GM12878 (cell line): ENCODE data around the gene MSL2. TPM values are rescaled to one million over a fixed set of nuclear protein-coding genes. Genes with fewer than 3 reads are reported as not detected.

Experiments
- ATAC-seq: fragments of 200-7000 bp; cut with Tn5 transposase; 3 replicates; pipeline ENCODE4 v1.9.1; 2020; ENCODE audit warnings: mild to moderate bottlenecking, moderate library complexity
- BruUV-seq: library from RNA; stranded (reverse); fragments of 400-500 nt; replicated peaks from 2 replicates; lab custom pipeline; 2021; lab: Mats Ljungman, UMichigan
- CTCF ChIA-PET: fragments of 300-600 bp; sonication (Branson Sonifier 250); formaldehyde crosslinking; extraction: SDS; loops from one replicate; lab custom pipeline; 2021; ENCODE audit warnings: inconsistent platforms; lab: Yijun Ruan, JAX
- POLR2A ChIA-PET: fragments of 350-600 bp; formaldehyde crosslinking; extraction: SDS; loops from one replicate; lab custom pipeline; 2021; ENCODE audit warnings: inconsistent platforms; lab: Charles Lee
- RAD21 ChIA-PET: fragments of 300-600 bp; sonication (Branson Sonifier 250); formaldehyde crosslinking; loops from one replicate; lab custom pipeline; 2023; ENCODE audit warnings: antibody characterized with exemption; ENCODE audit not compliant: unreplicated experiment; lab: Charles Lee
- SMC1A ChIA-PET: fragments of 300-600 bp; sonication (Branson Sonifier 250); formaldehyde crosslinking; loops from one replicate; lab custom pipeline; 2023; ENCODE audit not compliant: unreplicated experiment, uncharacterized antibody; lab: Charles Lee
- DNase-seq: peaks from one replicate; pipeline ENCODE4 v3.0.0-alpha.2; 2011; ENCODE audit warnings: low read depth, low spot score
- FAIRE-seq: peaks from 3 replicates; lab custom pipeline; 2011; peaks lifted over from hg19 to GRCh38; lab: Jason Lieb, UNC
- H2AFZ ChIP-seq: 2 replicates; pipeline ENCODE4 v1.6.0; 2011; ENCODE audit warnings: low read depth, low read length, control low read depth; ENCODE audit not compliant: control insufficient read depth
- H3K27ac ChIP-seq: 2 replicates; pipeline ENCODE4 v1.5.1; 2011; ENCODE audit warnings: control low read depth; ENCODE audit not compliant: control insufficient read depth, insufficient read depth
- H3K27me3 ChIP-seq, 2 experiments: replicated peaks in 1 of 2; 2 replicates each; pipeline versions ENCODE4 v1.6.0 to v1.6.1; 2011; ENCODE audit warnings: low read length in 1 of 2; ENCODE audit not compliant: control insufficient read depth in 2 of 2, insufficient read depth in 2 of 2
- H3K36me3 ChIP-seq, 2 experiments: 2 replicates each; pipeline ENCODE4 v1.5.1; 2011; ENCODE audit warnings: low read length in 1 of 2; ENCODE audit not compliant: control insufficient read depth in 2 of 2, insufficient read depth in 2 of 2
- H3K4me1 ChIP-seq: 2 replicates; pipeline ENCODE4 v1.6.1; 2011; ENCODE audit warnings: mild to moderate bottlenecking, low read length, moderate library complexity, mixed read lengths; ENCODE audit not compliant: control insufficient read depth, insufficient read depth
- H3K4me2 ChIP-seq: 2 replicates; pipeline ENCODE4 v1.6.0; 2011; ENCODE audit warnings: control low read depth; ENCODE audit not compliant: control insufficient read depth, insufficient read depth
- H3K4me3 ChIP-seq: fragments of 200-600 bp; sonication (generic); 2 replicates; pipeline ENCODE4 v1.5.1; 2016
- H3K79me2 ChIP-seq: 2 replicates; pipeline ENCODE4 v1.6.0; 2011; ENCODE audit warnings: low read length; ENCODE audit not compliant: control insufficient read depth, insufficient read depth
- H3K9ac ChIP-seq: 2 replicates; pipeline ENCODE4 v1.8.0; 2011; ENCODE audit warnings: low read length, control low read depth, mixed read lengths; ENCODE audit not compliant: control insufficient read depth, insufficient read depth
- H3K9me3 ChIP-seq: replicated peaks from 3 replicates; pipeline ENCODE4 v1.5.1; 2011; ENCODE audit warnings: mild to moderate bottlenecking, low read length; ENCODE audit not compliant: control insufficient read depth, insufficient read depth
- H4K20me1 ChIP-seq: 2 replicates; pipeline ENCODE4 v1.6.0; 2011; ENCODE audit not compliant: control insufficient read depth, insufficient read depth
- CBFB ChIP-seq: IDR thresholded peaks from 2 replicates; pipeline ENCODE4 v1.6.1; 2016; ENCODE audit warnings: antibody characterized with exemption, low read depth
- CREB1 ChIP-seq: IDR thresholded peaks from 2 replicates; pipeline ENCODE4 v1.6.1; 2012; ENCODE audit warnings: low read depth, mild to moderate bottlenecking, inconsistent platforms
- ELK1 ChIP-seq: IDR thresholded peaks from 2 replicates; pipeline ENCODE4 v1.6.1; 2012; ENCODE audit warnings: low read depth, low read length, improper control_type of control experiment
- EP300 ChIP-seq, 2 experiments: fragments of 150-350 bp in 1 of 2; IDR thresholded peaks; 2 replicates each; pipeline ENCODE4 v1.6.1; 2011 to 2012; ENCODE audit warnings: low read depth in 2 of 2, low read length in 2 of 2, borderline replicate concordance in 1 of 2, improper control_type of control experiment in 1 of 2, inconsistent platforms in 1 of 2; ENCODE audit not compliant: control insufficient read depth in 1 of 2
- NRF1 ChIP-seq: conservative IDR thresholded peaks from 2 replicates; pipeline ENCODE4 v1.6.1; 2011; ENCODE audit warnings: mild to moderate bottlenecking, low read depth, low read length, improper control_type of control experiment
- RAD21 ChIP-seq: IDR thresholded peaks from 2 replicates; pipeline ENCODE4 v1.6.1; 2011; ENCODE audit warnings: mild to moderate bottlenecking, low read depth, low read length, moderate library complexity; ENCODE audit not compliant: insufficient read depth
- REST ChIP-seq: IDR thresholded peaks from 2 replicates; pipeline ENCODE4 v1.6.1; 2012; ENCODE audit warnings: mild to moderate bottlenecking, low read depth, low read length
- WRNIP1 ChIP-seq: IDR thresholded peaks from 2 replicates; pipeline ENCODE4 v1.6.1; 2011; ENCODE audit warnings: low read depth, low read length, improper control_type of control experiment, borderline replicate concordance
- ZBTB40 ChIP-seq: fragments of 450-650 bp; IDR thresholded peaks from 2 replicates; pipeline ENCODE4 v1.6.1; 2016; ENCODE audit warnings: mild to moderate bottlenecking, moderate library complexity, borderline replicate concordance
- WGBS: methylation state at CpG from one replicate; pipeline ENCODE4 v1.1.6; 2016; ENCODE audit warnings: low lambda C conversion rate; ENCODE audit not compliant: insufficient replicate concordance, insufficient coverage; ENCODE audit errors: missing lambda C conversion rate; 5-methylcytosine and 5-hydroxymethylcytosine counted together
- in situ Hi-C: fragments of 300-500 bp; cut with MboI; formaldehyde crosslinking; loops from 9 replicates; pipeline ENCODE4 v1.14.3; 2018; ENCODE audit warnings: mixed read lengths
- intact Hi-C: fragments of 100-400 bp; cut with micrococcal nuclease; formaldehyde crosslinking; loops from one replicate; pipeline ENCODE4 v1.14.2; 2022; ENCODE audit not compliant: unreplicated experiment
- polyA plus RNA-seq, 11 experiments: library from polyadenylated mRNA; depleted of rRNA in 4 of 11; unstranded in 6 of 11; stranded (reverse) in 5 of 11; fragments of >200 nt; fragmentation: Nextera tagmentation in 4 of 11; fragmentation: Illumina TruSeq in 1 of 11; extraction: Ambion mirVana in 4 of 11; extraction: Trizol in 1 of 11; gene quantifications; 1 replicate in 1 of 11; 2 replicates in 10 of 11; pipeline versions ENCODE4 v1.2.1 to v1.2.3, GENCODE V29; 2011 to 2016; ENCODE audit warnings: inconsistent platforms in 2 of 11, missing spikeins in 2 of 11, low read depth in 1 of 11
- total RNA-seq, 4 experiments: library from RNA; depleted of rRNA in 3 of 4; stranded (reverse); fragments of >200 nt in 3 of 4; fragmentation: Illumina TruSeq in 1 of 4; extraction: Trizol in 1 of 4; gene quantifications; 2 replicates each; pipeline versions ENCODE4 v1.2.1 to v1.2.3, GENCODE V29; 2013 to 2021

MSL2 gene
- total and polyA plus RNA-seq, 10 of the 15 experiments (the other 5 are each of a cell fraction or from before 2014, with no cell fraction given), result 3.5 to 31.7 (median 10.5) TPM

GRCh38 chr3:136237103-136237502 lies 41.0 kb upstream of the MSL2 start (continued):
- TF ChIP-seq ZBTB40, result no peak
- TF ChIP-seq RAD21, result no peak
- no peak for TF ChIP-seq EP300 (IDR thresholded peaks at IDR 0.05; ENCODE audit: borderline replicate concordance in 1 of 2, control insufficient read depth in 1 of 2, low read depth in 2 of 2, low read length in 2 of 2)
- TF ChIP-seq, all 136 proteins: peak for 0

GRCh38 chr3:136236109-136236508 lies 40.0 kb upstream of the MSL2 start:
- SMC1A ChIA-PET, result no interaction called here
- H3K36me3 ChIP-seq, result no peaks in the 10 kb centered on the region
- BruUV-seq, result no TSS peak
- H3K4me2 ChIP-seq, result no peak overlapping the region
- H3K27ac ChIP-seq, result no peak overlapping the region
- no peaks in the 10 kb centered on the region for H3K9me3 ChIP-seq
- CTCF ChIA-PET, result no interaction called here
- FAIRE-seq, result no peak
- no peak overlapping the region for H3K9ac ChIP-seq
- H3K4me3 ChIP-seq, result no peak overlapping the region
- intact Hi-C loops, result no loop called here
- DNase-seq, result no peak
- no peaks in the 10 kb centered on the region for H3K79me2 ChIP-seq
- H4K20me1 ChIP-seq, result no peaks in the 10 kb centered on the region
- H3K27me3 ChIP-seq, result peaks cover 0 to 2% of the 10 kb centered on the region in 2 experiments; a peak in 2 of 4 replicates
- H2AFZ ChIP-seq, result no peak overlapping the region
- no peak for ATAC-seq
- RAD21 ChIA-PET, result no interaction called here
- 38% methylated on average over 2 of the region's 2 CpGs for WGBS
- no peaks in the 10 kb centered on the region for H3K4me1 ChIP-seq
- in situ Hi-C loops, result no loop called here
- POLR2A ChIA-PET, result no interaction called here
- TF ChIP-seq CBFB, result no peak
- no peak for TF ChIP-seq RAD21
- TF ChIP-seq WRNIP1, result no peak
- no peak for TF ChIP-seq REST
- TF ChIP-seq CREB1, result no peak
- no peak for TF ChIP-seq ELK1
- TF ChIP-seq NRF1, result no peak
